SW 1271 (cell line): Measurements from ENCODE around the gene RASGRF1.

Source experiments
- DNase-seq, 2 experiments: peaks; one replicate each; lab custom pipeline; 2025; lab: John Stamatoyannopoulos, UW

RASGRF1 gene

GRCh38 chr15:79094611-79095021 is 4.0 kb upstream of the RASGRF1 start:
- DNase-seq = no peak

GRCh38 chr15:79093352-79093935 is 2.9 kb upstream of the RASGRF1 start:
- DNase-seq = no peak

- DNase-seq = no peak
These were observed 1.8 kb upstream of the RASGRF1 start for GRCh38 chr15:79092382-79092781.

GRCh38 chr15:79091204-79091867 is 756 bp upstream of the RASGRF1 start:
- DNase-seq = peak in 1 of 2 experiments; percentile 37

GRCh38 chr15:79089890-79090486 is 592 bp downstream of the RASGRF1 start:
- DNase-seq = no peak

GRCh38 chr15:79089331-79089889 is 1.2 kb downstream of the RASGRF1 start:
- DNase-seq = no peak

GRCh38 chr15:79088426-79089205 is 2.0 kb downstream of the RASGRF1 start:
- DNase-seq = no peak

GRCh38 chr15:79086814-79087213 is 3.8 kb downstream of the RASGRF1 start:
- no peak for DNase-seq

GRCh38 chr15:79084308-79084968 is 6.1 kb downstream of the RASGRF1 start:
- DNase-seq = no peak

- DNase-seq = no peak
These were observed 7.4 kb downstream of the RASGRF1 start for GRCh38 chr15:79083154-79083553.

GRCh38 chr15:79082363-79083070 is 8.1 kb downstream of the RASGRF1 start:
- DNase-seq = no peak

GRCh38 chr15:79078763-79079410 is 11.7 kb downstream of the RASGRF1 start:
- no peak for DNase-seq

- DNase-seq = no peak
These were observed 12.6 kb downstream of the RASGRF1 start for GRCh38 chr15:79078003-79078402.

- no peak for DNase-seq
These were observed 13.9 kb downstream of the RASGRF1 start for GRCh38 chr15:79076661-79077060.

GRCh38 chr15:79075256-79075655 is 15.3 kb downstream of the RASGRF1 start:
- no peak for DNase-seq

GRCh38 chr15:79073336-79073735 is 17.2 kb downstream of the RASGRF1 start:
- no peak for DNase-seq

- no peak for DNase-seq
These were observed 18.7 kb downstream of the RASGRF1 start for GRCh38 chr15:79071901-79072300.

GRCh38 chr15:79068790-79069189 is 21.8 kb downstream of the RASGRF1 start:
- no peak for DNase-seq

- DNase-seq = no peak
These were observed 22.6 kb downstream of the RASGRF1 start for GRCh38 chr15:79067969-79068368.

- no peak for DNase-seq
These were observed 23.3 kb downstream of the RASGRF1 start for GRCh38 chr15:79067072-79067833.
